HAP-1 (cell line): Measurements from ENCODE around the gene ING3.
"Not testable (repeated sequence)": the region's sequence is repeated elsewhere in the genome, so short reads cannot be mapped to it uniquely, and the experiment has no call there.

ENCODE experiments used
- DNase-seq, 2 experiments: peaks; one replicate each; pipeline ENCODE4 v3.0.0-alpha.2; 2016 to 2020; ENCODE audit warnings: low spot score in 2 of 2
- H3K27me3 ChIP-seq: fragments of 250-450 bp; sonication (Bioruptor Pico); 2 replicates; pipeline ENCODE4 v1.5.1; 2020; ENCODE audit warnings: low read depth, mild to moderate bottlenecking, moderate library complexity
- H3K36me3 ChIP-seq: fragments of 250-450 bp; sonication (Bioruptor Pico); replicated peaks from 2 replicates; pipeline ENCODE4 v1.5.1; 2020; ENCODE audit warnings: mild to moderate bottlenecking
- H3K4me1 ChIP-seq: fragments of 250-450 bp; sonication (Bioruptor Pico); 2 replicates; pipeline ENCODE4 v1.5.1; 2020; ENCODE audit warnings: mild to moderate bottlenecking
- H3K4me3 ChIP-seq: fragments of 250-450 bp; sonication (Bioruptor Pico); 2 replicates; pipeline ENCODE4 v1.5.1; 2020; ENCODE audit warnings: mild to moderate bottlenecking, moderate library complexity
- H3K9me3 ChIP-seq: fragments of 250-450 bp; sonication (Bioruptor Pico); 2 replicates; pipeline ENCODE4 v1.5.1; 2020; ENCODE audit warnings: mild to moderate bottlenecking, moderate library complexity
- in situ Hi-C: fragments of 300-500 bp; cut with MboI; formaldehyde crosslinking; loops from 3 replicates; pipeline ENCODE4 v1.14.3; 2020; ENCODE audit warnings: low sequenced_read_pairs, inconsistent platforms, mixed read lengths

The ING3 gene

DNA sequence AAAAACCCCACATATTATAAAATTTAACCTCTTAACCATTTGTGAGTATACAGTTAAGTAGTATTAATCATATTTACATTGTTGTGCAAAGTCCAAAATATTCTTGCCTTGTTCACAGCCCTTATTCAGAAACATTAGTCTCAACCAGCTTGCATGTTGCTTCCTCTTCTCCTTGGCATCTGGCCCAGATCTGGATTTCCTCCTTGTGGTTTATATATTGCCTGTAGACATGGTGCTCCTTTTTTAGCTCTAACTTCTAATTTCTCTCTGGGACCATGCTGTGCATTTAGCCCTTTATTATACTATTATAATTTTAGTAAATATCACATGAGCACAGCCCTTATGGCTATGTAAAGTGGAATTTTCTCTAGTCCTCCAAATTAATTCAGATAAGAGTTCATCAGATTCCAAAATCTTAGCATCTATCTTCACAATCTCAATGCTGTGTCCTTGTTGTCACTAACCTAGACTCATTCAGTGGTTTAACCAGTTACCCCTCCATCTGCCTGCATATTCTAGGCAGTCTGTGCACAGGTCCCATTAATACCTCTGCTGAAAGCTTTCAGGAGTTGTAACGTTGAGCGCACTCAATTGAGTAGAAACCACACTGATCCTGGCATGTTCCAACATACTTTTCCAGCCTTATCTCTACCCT is 45.9 kb downstream of the ING3 start:
- H3K4me1 ChIP-seq: no peaks in the 10 kb centered on the region
- in situ Hi-C loops: loop anchor here (25.0 kb wide), 1 partner anchor 91 kb away; no protein-coding TSS in a partner anchor
- no peak overlapping the region for H3K4me3 ChIP-seq
- H3K9me3 ChIP-seq: no peaks in the 10 kb centered on the region
- H3K36me3 ChIP-seq: no peaks in the 10 kb centered on the region
- H3K27me3 ChIP-seq: peaks cover 65% of the 10 kb centered on the region
- DNase-seq: no peak

DNA sequence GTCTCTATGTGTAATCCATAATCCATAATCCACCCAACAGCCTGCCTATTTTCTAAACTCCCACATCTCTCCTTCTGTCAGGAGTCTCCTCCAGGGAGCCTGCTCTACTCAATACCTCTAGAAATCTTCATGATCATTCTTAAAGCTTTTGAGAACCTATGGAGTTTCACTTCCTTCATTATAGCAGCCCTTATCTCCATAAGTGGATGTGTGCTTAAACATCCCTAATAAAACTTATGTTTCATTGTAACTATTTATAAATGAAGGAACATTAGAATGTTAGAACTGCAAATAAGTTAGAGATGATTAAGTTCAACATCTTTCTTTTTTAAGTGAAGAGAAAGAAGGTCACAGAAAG is 46.4 kb downstream of the ING3 start:
- H3K4me3 ChIP-seq: no peak overlapping the region
- no peak for DNase-seq
- in situ Hi-C loops: loop anchor here (25.0 kb wide), 1 partner anchor 90 kb away; no protein-coding TSS in a partner anchor
- peaks cover 64% of the 10 kb centered on the region for H3K27me3 ChIP-seq
- no peaks in the 10 kb centered on the region for H3K36me3 ChIP-seq
- no peaks in the 10 kb centered on the region for H3K9me3 ChIP-seq
- no peaks in the 10 kb centered on the region for H3K4me1 ChIP-seq

DNA sequence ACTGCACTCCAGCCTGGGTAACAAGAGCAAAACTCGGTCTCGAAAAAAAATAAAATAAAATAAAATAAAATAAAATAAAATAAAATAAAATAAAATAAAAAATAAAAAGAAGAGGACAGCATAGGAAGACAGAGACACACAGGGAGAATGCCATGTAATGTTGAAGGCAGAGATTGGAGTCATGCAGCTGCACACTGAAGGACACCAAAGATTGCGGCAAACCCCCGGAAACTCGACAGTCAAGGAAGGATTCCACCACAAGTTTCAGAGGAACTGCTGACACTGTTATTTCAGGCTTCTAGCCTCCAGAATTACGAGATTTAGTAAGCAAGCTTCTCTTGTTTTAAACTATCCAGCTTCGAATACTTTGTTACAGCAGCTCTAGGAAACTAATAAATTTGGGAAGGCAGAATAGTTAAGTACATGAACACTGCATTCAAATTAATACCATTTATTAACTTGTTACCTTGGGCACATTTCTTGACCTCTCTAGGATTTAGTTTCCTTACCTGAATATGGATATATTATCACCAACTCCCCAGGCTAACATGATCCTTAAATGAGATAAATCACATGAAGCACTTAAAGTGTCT is 47.4 kb downstream of the ING3 start:
- in situ Hi-C loops: loop anchor here (25.0 kb wide), 1 partner anchor 89 kb away; no protein-coding TSS in a partner anchor
- DNase-seq: no peak
- no peak overlapping the region for H3K4me3 ChIP-seq
- no peaks in the 10 kb centered on the region for H3K9me3 ChIP-seq
- no peaks in the 10 kb centered on the region for H3K36me3 ChIP-seq
- no peaks in the 10 kb centered on the region for H3K4me1 ChIP-seq
- peaks cover 64% of the 10 kb centered on the region for H3K27me3 ChIP-seq

DNA sequence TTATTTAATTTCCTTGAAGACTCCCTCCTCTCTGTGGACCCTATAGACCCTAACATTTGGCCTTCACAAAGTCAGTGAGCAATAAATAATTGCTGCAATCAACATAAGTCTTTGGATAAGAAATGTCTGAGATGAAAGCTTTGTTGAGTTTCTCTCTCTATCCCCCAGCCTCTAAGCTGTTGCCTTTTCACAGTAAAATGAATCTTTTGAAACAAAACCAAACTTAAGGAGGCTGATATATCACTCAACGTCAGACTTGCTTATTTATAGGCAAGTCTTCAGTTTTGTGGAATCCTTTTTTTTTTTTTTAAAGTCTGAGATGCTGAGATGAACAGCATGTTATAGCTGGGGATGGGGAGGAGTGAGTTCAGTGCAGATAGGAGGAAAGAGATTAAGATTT is 47.9 kb downstream of the ING3 start:
- no peak for DNase-seq
- Histone ChIP-seq H3K4me3 (no peak overlapping the region), H3K27me3 (peaks cover 66% of the 10 kb centered on the region), H3K4me1 (no peaks in the 10 kb centered on the region), H3K36me3 (no peaks in the 10 kb centered on the region), H3K9me3 (no peaks in the 10 kb centered on the region)
- in situ Hi-C loops: loop anchor here (25.0 kb wide), 1 partner anchor 89 kb away; no protein-coding TSS in a partner anchor

DNA sequence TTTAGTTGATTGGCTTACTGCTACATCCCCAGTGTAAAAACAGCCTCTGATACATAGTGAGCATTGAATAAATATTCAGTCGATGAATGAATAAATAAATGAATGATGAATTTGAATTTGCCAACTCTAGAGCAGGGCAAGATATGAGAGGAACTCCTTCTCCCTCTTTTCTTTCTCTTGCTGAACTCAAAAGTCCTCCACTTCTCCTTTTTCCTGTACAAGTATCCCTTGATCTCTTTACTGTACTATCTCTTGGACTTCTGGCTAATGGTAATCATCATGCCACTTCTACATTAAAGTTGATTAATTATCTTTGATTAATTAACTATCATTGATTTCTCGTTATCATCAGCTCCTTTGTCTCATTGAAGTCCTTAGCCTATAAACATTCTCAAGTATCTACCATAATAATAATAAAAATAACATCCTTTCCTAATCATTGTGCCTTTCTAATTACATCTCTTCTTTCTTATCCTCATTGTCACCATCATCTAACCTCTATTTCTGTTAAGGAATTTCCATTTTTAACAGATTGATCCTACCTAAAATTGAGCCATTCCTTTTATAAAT is 48.5 kb downstream of the ING3 start:
- Histone ChIP-seq H3K4me1 (no peaks in the 10 kb centered on the region), H3K36me3 (no peaks in the 10 kb centered on the region), H3K27me3 (peaks cover 62% of the 10 kb centered on the region), H3K4me3 (no peak overlapping the region), H3K9me3 (no peaks in the 10 kb centered on the region)
- DNase-seq: no peak
- in situ Hi-C loops: loop anchor here (25.0 kb wide), 1 partner anchor 88 kb away; no protein-coding TSS in a partner anchor

DNA sequence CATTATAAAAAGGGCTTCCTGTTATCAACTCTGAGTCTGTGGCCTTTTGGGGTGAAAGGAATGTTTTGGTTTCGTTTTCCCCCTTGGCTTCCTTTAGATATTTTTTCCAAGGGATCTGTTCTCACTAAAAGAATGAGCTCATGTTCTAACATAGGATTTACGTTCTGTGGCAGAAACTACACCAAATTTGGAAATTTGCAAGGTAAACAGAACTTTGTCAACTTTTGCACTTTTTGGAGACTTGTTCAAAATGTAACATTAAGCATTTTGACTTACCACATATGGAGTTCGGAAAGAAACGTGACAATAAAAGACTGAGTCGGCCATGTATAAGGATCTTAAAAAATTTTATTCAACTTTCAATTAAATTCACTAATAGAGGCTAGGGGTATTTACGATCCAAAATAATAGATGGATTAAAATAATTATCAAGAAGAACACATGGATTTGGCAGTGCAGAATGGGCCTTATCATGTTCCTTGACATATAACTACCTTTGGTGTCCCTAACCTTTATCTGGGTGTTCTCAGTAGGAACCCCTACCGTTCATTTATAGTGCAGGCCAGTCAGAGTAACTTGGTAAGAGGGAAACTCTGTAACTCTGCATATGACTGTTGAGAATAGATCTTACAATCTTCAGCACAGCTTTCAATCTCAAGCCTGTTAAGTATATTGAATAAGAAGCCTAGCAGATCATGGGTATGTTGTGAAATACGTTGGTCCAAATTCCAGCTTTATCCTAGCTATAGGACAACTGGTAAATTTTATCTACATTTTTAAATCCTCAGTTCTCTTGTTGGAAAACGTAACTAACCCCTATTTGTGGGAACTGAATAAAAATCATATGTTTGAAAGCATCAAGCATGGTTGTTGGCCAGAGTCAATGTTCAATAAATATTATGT is 49.8 kb downstream of the ING3 start:
- in situ Hi-C loops: no loop called here
- no peaks in the 10 kb centered on the region for H3K4me1 ChIP-seq

DNA sequence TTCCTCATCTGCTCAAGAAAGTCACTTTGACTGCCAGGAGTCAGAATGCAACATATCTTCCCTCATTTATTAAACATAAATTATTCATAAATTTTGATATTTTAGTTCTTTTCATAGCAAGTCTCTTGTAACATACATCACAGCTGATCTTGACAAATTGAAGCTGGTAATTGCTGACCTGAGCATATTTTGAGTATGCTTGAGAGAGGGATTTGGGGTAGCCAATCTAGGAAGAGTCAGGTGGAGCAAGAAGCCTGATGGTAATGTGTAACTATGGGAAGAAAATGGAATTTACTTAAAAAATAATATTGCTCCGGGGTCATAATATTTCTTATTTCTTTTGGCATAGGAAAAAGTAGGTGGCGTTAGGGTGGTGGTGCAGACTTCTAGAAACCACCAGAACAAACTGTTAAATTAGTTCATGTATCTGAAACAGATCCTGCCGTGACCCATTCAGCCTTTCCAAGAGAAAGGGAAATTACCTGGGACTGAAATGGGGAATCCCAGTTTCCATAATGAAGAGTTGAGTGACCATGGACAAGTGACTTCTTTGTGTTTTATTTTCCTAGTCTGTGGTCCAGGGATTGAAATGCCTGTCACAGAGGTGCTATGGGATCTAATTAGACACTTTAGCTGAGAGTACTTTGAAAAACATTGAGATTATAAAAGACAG is 50.8 kb downstream of the ING3 start:
- in situ Hi-C loops: no loop called here
- no peak overlapping the region for H3K4me3 ChIP-seq
- H3K27me3 ChIP-seq: peaks cover 56% of the 10 kb centered on the region
- no peaks in the 10 kb centered on the region for H3K9me3 ChIP-seq
- no peak for DNase-seq
- no peaks in the 10 kb centered on the region for H3K36me3 ChIP-seq
- H3K4me1 ChIP-seq: no peaks in the 10 kb centered on the region

More for the DNA sequence above, 49.8 kb downstream of the ING3 start:
- no peak for DNase-seq
- Histone ChIP-seq H3K36me3 (no peaks in the 10 kb centered on the region), H3K4me3 (no peak overlapping the region), H3K27me3 (peaks cover 51% of the 10 kb centered on the region), H3K9me3 (no peaks in the 10 kb centered on the region)

DNA sequence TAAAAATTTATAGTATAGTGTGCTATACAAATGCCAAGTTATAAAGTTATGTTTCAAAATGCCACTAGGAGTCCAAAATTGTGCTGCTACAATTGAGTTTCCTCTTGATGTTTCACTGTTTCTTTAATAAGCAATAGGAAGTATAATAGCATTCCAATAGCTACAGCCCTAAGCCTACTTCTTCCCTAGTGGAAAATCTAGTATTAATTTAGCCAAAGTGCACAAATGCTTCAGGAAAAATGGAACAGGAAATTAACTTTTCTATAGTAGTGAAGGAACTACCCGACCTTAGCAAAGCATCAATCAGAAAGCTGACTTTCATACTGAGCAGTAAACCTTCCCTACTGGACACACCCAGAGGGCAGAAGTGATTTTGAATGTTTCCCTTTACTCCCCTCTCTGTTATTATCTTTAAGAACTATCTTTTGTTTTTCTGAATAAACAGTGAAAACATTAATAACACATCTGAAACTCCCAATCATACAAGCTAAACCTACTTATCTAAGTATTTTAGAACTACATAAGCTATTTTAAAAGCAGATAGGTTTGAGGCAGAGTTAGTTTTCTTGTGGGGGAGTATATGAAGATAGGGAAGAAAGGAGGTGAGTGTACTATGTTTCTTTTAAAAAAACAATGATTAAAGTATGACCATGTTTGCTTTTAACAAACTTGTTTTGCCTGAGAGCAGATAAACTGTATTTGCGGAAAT is 51.6 kb downstream of the ING3 start:
- Histone ChIP-seq H3K4me1 (no peaks in the 10 kb centered on the region), H3K4me3 (no peak overlapping the region), H3K9me3 (no peaks in the 10 kb centered on the region), H3K36me3 (no peaks in the 10 kb centered on the region), H3K27me3 (peaks cover 53% of the 10 kb centered on the region)
- in situ Hi-C loops: no loop called here
- DNase-seq: no peak

DNA sequence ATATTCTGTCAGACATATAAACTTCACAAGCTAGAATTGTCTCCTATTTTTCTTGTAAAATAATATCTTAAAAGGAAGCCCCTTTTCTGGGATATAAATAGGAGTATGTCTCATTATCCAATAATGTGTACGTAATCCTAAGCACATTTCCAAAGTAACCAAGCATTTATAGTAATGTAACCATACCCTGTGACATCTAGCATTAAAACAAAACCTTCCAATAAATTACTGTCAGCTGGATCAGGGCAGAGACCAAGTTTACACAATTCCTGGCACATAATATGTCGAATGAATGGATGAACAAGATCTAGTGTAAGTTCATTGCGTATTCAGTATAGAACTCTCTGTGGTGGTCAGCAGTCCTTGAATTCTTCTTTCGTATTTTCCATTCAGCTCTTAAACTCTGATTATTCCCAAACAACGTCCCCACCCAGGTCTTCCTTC is 52.2 kb downstream of the ING3 start:
- H3K9me3 ChIP-seq: no peaks in the 10 kb centered on the region
- in situ Hi-C loops: no loop called here
- no peaks in the 10 kb centered on the region for H3K4me1 ChIP-seq
- DNase-seq: no peak
- H3K36me3 ChIP-seq: no peaks in the 10 kb centered on the region
- peaks cover 55% of the 10 kb centered on the region for H3K27me3 ChIP-seq
- H3K4me3 ChIP-seq: no peak overlapping the region

DNA sequence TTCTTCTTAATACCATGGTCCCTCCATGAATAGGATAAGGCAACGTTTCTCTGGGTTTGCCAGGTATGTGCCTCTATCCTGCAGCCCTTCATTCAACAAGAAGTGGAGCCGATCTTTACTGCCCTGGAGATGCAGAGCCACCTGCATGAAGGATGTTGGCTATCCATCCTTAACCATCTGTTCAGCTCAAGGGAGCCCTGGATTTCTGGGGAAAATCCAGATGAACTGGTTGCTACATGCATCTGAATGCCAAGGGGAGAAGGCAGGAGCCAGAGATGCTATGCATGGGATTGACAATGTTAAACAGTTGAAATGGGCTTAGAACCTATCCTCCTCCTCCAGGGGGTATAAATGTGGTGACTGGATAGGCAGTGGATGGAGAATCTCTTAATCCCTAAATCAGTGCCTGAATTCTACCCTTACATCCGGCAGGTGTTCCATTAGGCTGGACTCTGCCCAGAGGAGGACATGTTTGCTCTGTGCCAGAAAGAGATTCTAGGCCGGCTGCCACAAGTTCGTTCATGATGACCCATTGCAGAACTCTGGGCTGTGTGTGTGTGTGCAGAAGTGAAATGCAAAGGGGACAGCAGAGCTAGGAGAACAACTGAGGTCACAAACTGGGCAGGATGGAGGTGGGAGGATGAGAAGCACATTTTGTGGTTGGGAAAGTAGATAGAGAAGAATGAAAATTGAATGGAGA is 53.6 kb downstream of the ING3 start:
- in situ Hi-C loops: no loop called here
- no peaks in the 10 kb centered on the region for H3K9me3 ChIP-seq
- H3K36me3 ChIP-seq: no peaks in the 10 kb centered on the region
- no peaks in the 10 kb centered on the region for H3K4me1 ChIP-seq
- H3K27me3 ChIP-seq: peaks cover 50% of the 10 kb centered on the region
- no peak for DNase-seq
- no peak overlapping the region for H3K4me3 ChIP-seq

DNA sequence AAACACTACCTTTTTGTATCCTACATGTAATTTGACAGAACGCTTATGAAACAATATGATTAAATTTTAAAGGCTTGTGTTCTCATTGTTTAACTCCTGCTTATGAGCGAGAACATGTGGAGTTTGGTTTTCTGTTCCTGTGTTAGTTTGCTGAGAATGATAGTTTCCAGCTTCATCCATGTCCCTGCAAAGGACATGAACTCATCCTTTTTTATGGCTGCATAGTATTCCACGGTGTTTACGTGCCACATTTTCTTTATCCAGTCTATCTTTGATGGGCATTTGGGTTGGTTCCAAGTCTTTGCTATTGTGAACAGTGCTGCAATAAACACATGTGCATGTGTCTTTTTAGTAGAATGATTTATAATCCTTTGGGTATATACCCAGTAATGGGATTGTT is 54.5 kb downstream of the ING3 start:
- DNase-seq, H3K36me3 ChIP-seq, H3K9me3 ChIP-seq, H3K4me1 ChIP-seq, H3K4me3 ChIP-seq, in situ Hi-C loops: not testable (repeated sequence)
- H3K27me3 ChIP-seq: peaks cover 44% of the 10 kb centered on the region

DNA sequence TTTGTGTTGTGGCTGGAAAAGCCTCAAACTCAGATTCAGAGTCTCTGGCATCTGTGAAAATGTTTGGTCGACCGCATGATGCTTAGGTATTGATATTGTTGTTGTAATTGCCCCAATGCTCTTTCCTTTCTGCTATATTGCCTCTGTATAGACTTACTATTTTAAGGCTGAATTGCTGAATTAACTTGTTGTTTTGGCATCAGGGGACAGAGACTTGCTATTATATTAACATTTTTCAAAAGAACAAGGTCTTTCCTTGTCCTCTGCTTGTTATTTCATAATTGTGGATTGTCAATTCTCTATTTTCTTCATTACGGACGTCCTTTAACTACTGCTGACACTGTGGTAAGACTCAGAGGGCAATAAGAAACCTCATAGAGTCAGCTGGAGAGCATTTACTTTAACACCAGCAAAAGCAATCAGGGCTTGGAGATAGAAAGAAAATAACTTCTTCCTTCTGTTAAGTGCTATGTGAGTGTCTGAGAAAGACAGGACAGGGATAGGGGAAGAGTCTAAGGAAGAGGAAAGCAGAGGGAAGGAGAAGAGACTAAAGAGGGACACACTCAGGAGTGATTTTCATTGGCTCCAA is 55.5 kb downstream of the ING3 start:
- no peaks in the 10 kb centered on the region for H3K4me1 ChIP-seq
- no peaks in the 10 kb centered on the region for H3K36me3 ChIP-seq
- in situ Hi-C loops: no loop called here
- no peak for DNase-seq
- no peak overlapping the region for H3K4me3 ChIP-seq
- no peaks in the 10 kb centered on the region for H3K9me3 ChIP-seq
- H3K27me3 ChIP-seq: peaks cover 44% of the 10 kb centered on the region
